Fibroblast of skin of right biceps (primary cell): Measurements from ENCODE around the gene RTKN.
"Not testable (repeated sequence)": the region's sequence is repeated elsewhere in the genome, so short reads cannot be mapped to it uniquely, and the experiment has no call there.

Source experiments
- DNase-seq: peaks from one replicate; pipeline ENCODE4 v3.0.0-alpha.2; 2013

Gene RTKN

GRCh38 chr2:74460187-74460586 lies 18.4 kb upstream of the RTKN start:
- DNase-seq = not testable (repeated sequence)

GRCh38 chr2:74459503-74460118 lies 17.9 kb upstream of the RTKN start:
- not testable (repeated sequence) for DNase-seq

- DNase-seq = no peak
Measured at GRCh38 chr2:74458938-74459363, 17.2 kb upstream of the RTKN start.

DNA sequence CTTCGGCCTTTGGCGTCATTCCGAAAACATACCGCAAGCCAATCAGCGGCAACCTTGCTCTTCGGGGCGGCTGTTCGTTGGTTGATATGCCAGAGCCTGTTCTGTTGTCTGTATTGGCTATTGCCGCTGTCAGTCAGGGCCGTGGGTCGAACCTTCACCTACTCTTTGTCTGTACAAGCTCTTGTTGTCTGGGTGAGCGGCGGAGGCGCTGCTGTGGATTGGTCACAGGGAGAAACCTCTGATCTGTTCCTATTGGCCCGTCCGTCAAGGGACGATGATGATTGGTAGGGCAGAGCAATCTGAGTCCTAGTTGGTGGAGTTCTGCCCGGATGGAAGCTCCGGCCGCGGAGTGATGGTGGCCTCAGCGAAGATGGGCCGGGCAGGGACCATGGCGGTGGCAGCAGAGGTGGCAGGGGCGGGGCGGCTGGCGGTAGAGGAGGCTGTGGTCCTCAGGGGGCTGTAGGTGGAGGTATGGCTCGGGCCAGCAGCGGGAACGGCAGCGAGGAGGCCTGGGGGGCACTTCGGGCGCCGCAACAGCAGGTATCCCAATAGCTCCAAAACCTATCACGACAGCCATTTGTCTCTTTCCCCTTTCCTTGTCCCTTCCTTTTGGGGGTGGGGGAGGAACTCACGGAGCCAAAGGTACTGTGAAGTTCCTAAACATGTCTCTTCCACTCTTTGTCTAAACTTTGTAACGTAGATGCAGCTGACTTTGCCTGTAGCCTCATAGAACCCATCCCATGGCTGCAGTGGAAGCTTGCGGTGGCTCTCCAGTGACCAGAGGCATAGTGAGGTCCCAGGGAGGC lies 16.6 kb upstream of the RTKN start, which contains the start of gene WBP1:
WBP1 (plus strand) TSS at position 307 of the 806 bp plus-strand sequence; CDS start at position 472, 165 bp downstream.
- DNase-seq = peak; percentile 100

DNA sequence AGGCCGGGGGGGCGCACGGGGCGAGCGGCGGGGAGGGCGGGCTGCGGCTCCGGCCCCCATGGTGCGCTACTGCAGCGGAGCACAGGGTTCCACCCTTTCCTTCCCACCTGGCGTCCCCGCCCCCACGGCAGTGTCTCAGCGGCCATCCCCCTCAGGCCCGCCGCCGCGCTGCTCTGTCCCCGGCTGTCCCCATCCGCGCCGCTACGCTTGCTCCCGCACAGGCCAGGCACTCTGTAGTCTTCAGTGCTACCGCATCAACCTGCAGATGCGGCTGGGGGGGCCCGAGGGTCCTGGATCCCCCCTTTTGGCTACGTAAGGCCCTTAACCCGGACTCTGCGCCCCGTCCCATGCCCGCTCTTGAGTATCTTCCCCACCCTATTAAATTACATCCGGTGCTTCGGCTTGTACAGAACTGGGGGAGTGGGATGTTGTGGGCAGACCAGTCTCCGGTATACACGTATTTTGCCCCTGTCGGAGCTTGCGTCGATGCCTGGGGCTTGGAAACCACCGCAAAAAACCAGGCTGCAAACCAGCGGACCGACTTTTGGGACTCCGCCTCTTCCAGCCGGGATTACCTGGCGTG lies 15.9 kb upstream of the RTKN start:
- no peak for DNase-seq

DNA sequence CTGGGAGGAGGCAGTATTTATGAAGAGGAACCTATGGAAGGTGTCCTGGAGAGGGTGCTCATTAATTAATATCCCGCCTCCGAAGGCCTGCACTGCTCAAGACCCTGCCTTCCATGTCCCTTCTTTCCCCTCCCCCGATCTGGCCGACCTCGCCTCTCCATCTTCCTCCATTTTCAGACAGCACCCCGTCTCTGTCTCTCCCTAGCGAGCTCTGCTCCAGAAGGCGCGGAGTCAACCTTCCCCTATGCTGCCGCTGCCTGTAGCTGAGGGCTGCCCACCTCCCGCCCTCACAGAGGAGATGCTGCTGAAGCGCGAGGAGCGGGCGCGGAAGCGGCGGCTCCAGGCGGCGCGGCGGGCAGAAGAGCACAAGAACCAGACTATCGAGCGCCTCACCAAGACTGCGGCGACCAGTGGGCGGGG lies 15.4 kb upstream of the RTKN start:
- DNase-seq = peak; percentile 43

DNA sequence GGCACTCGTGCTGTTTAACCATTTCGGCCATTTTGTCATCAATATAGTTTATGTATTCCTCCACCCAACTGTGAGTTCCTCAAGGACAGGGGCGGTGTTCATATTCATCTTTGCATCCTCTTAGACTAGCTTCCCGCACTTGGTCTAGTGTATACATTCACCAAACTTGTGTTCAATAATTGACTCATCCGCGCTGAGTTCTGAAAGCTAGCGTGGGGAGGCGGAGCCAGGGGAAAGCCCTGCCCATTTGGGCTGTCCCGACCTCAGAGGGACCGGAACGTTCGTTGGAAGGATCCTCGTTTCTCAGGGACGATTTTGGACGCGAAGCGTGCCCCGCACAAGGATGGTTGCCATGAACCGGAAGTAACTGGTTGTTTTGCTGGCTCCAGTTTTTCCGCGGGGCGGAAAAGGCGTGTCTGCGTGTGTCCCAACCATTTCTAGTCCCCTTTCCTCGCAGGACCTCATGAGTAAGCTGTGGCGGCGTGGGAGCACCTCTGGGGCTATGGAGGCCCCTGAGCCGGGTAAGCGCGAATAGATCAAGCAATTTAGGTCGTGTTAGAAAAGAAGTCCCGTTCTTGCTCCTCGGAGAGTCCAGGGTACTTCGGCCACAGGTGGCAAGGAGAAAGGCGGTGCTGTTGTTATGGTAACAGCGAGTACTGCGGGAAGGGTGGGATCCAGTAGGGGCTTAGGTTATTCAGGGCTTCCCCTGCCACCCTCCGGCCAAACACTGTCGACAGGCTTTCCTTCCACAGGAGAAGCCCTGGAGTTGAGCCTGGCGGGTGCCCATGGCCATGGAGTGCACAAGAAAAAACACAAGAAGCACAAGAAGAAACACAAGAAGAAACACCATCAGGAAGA lies 13.1 kb upstream of the RTKN start, which contains the start of gene INO80B:
INO80B (plus strand) TSS at position 434 of the 858 bp plus-strand sequence; CDS start at position 464, 30 bp downstream.
- DNase-seq = peak; percentile 98

DNA sequence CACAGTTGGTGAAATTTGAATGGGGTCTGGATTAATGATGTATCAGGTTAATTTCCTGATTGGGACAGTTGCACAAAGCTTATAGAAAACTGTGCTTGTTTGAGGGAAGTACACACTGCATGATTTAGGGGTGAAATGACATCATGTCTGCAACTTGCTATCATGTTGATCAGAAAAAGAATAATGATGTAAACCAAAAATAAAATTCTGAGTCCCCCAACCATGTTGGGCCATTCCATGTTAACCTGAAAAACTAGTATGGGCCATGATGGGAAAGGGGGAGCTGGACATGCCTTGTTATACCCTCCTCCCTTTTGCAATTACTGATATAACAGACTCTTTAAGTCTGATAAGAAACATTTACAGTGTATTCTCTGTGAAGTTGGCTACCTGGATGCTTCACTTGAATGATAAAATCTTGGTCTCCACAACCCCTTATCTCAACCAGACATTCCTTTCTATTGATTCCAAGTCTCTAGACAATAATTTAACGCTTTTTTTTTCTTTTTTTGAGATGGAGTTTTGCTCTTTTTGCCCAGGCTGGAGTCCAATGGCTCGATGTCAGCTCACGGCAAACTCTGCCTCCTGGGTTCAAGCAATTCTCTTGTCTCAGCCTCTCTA lies 8.9 kb upstream of the RTKN start:
- DNase-seq = no peak

- DNase-seq = no peak
Measured at GRCh38 chr2:74448771-74449170, 7.0 kb upstream of the RTKN start.

GRCh38 chr2:74447230-74447999 lies 5.7 kb upstream of the RTKN start:
- DNase-seq = no peak

DNA sequence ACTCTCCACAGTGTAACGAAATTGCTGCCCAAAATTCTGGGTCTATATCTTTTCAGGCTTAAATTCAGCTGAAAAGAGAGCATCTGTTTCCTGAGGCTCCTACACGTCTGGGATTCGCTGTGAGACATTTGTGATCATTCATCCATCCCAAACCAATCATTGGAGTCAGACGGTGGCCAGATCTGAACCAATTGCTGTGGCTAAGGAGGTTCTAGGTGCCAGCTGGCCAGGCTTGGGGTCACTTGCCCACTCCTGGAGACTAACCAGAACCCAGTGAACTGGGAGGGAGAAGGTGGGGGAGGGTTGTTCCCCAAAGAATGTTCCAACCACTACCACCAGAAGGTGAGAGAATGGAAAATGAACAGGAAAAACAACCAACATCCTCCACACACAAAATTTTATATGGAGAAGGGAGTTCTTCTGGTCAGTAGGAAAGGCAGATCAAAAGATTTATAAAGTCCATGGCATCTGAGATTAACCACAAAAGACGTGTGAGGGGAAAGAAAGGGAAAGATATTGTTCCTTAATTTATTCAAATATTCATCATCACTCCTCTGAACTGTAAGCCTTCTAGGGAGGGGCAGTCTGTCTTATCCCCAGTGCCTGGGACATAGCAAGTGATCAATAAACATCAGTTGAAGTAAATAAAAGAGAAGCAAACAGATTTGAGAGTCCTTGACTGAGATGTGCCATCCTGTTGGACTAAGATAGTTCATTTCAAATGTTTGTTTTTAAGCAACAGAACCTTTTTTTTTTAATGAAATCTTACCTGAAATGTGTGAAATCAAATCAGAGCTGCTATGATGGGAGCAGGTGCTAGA lies 3.0 kb upstream of the RTKN start:
- no peak for DNase-seq

- not testable (repeated sequence) for DNase-seq
Measured at GRCh38 chr2:74442483-74443297, 953 bp upstream of the RTKN start.

- no peak for DNase-seq
Measured at GRCh38 chr2:74441170-74441689, 507 bp downstream of the RTKN start.

- peak; percentile 85 for DNase-seq
Measured at GRCh38 chr2:74440378-74441169, 1.2 kb downstream of the RTKN start.

DNA sequence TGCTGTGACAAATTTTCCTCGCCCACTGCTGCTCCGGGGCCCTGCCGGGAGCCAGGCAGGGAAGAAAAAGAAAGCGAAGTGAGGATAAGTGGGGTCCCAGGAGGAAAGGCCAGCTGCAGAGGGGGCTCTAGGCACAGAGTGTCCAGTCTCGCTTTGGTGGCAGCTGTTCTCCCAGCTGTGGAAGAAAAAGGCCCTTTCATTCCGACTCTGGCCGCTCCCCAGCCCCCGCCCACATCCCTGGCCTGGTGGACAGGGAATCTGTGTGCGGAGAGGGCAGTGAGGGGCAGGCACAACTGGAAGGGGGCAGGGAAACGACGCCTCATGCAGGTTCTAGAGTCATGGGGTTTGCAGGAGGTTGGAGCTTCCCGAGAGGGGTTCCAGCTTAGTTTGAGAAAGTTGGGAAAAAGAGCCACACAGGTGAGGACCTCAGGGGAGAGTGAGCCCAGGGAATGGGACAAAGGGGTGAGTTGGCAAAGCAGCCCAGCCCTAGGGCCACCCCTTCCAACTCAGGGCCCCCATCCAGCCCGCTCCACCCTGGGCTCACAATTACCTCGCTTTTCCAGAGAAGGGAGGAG lies 1.8 kb downstream of the RTKN start:
- peak; percentile 20 for DNase-seq

- no peak for DNase-seq
Measured at GRCh38 chr2:74439373-74439772, 2.4 kb downstream of the RTKN start.

- no peak for DNase-seq
Measured at GRCh38 chr2:74438248-74438647, 3.5 kb downstream of the RTKN start.
